Measurements from ENCODE around the gene SFXN4.

Gene SFXN4

DNA sequence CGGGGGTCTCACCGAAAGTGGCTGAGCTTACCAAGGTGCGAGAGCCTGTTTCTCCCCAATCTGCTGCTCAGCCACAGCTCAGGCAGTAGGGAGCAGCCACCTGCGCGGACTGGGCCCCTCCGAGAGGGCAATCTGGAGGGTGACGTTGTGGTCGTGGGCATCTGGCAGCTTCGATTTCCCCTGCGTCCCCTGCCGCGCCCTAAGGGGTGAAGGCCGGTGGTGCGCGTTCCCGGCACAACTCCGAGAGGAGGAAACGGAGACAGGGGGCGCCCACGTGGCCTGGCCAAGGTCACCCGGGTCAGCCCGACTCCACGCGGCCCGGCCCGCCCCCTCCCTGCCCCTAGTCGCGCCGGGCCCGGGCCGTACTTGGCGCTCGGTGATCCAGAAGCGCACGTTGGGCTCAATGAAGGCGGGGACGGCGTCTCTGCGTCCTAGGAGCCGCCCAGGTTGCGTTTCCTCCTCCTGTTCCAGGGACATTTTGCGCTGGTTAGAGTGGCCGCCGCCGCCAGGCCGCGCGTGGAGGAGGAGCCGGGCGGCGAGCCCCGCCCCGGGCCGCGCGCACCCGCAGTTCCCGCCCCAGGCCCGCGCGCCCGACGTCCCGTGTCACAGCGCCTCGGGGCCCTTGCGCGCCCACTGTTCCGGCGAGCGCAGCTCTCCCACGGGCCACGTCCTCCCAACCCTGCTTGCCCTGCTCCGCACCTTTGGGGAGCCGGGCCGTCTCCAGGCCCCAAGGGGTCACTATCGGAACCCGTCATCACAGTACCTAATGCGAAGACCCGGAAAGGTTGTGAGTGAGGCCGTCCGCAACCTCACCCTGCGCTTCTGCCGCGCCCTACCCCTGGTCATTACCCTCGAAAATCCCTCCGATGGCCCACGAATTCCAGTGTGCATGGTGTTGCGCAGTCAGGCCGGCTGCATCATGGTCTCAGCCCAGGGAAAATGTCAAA, at the start of gene SFXN4:
SFXN4 (minus strand) TSS at position 544 of the 947 bp plus-strand sequence; CDS start at position 477, 67 bp downstream.
- H3K27ac ChIP-seq: peak within 1 kb of the TSS; percentile 86
- TF ChIP-seq, protein P1, sequence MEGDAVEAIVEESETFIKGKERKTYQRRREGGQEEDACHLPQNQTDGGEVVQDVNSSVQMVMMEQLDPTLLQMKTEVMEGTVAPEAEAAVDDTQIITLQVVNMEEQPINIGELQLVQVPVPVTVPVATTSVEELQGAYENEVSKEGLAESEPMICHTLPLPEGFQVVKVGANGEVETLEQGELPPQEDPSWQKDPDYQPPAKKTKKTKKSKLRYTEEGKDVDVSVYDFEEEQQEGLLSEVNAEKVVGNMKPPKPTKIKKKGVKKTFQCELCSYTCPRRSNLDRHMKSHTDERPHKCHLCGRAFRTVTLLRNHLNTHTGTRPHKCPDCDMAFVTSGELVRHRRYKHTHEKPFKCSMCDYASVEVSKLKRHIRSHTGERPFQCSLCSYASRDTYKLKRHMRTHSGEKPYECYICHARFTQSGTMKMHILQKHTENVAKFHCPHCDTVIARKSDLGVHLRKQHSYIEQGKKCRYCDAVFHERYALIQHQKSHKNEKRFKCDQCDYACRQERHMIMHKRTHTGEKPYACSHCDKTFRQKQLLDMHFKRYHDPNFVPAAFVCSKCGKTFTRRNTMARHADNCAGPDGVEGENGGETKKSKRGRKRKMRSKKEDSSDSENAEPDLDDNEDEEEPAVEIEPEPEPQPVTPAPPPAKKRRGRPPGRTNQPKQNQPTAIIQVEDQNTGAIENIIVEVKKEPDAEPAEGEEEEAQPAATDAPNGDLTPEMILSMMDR (conservative IDR thresholded peaks at IDR 0.05): no peak

DNA sequence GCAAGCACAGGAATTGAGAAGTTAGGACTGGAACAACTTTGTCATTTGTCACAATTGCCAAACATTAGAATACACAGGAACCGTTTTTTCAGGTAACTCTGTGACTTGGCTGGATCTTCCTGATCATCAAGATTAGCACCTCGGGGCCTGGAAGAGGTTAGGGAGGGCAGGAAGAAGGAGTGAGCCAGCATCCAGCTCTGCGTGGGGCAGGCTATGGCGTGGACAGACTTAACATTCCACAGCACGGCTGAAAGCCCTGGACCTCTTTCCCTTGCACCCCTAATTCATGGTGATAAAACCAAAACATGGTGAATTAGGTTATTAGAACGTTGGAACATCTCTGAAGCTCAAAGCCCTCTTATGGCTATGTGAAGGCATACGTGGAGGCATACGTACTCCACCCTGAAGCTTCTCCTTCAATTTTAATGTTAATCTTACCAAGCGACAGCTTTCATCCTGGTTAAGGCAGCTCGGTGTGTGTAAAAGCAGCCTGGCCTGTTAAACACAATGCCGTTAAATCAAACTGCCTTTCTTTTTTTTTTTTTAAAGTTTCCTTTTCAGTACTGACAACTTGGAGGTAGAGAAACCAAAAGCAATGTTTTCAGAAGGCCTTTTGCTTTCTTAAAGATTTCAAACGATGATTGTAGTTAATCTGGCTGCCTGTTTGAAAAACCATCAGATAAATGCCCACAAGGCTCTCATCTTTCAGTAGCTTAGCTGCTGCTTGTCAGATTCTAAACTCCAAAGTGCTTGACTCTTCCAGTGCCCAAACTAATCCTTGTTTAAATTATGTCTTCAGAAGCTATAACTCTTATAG, 46.3 kb upstream of the SFXN4 start:
- peak overlapping the region; percentile 71 for H3K27ac ChIP-seq
- TF ChIP-seq, protein P1 (conservative IDR thresholded peaks at IDR 0.05): no peak

GRCh38 chr10:119211176-119211575, 45.7 kb upstream of the SFXN4 start:
- TF ChIP-seq, protein P1 (conservative IDR thresholded peaks at IDR 0.05): no peak
- H3K27ac ChIP-seq: peak overlapping the region; percentile 71

DNA sequence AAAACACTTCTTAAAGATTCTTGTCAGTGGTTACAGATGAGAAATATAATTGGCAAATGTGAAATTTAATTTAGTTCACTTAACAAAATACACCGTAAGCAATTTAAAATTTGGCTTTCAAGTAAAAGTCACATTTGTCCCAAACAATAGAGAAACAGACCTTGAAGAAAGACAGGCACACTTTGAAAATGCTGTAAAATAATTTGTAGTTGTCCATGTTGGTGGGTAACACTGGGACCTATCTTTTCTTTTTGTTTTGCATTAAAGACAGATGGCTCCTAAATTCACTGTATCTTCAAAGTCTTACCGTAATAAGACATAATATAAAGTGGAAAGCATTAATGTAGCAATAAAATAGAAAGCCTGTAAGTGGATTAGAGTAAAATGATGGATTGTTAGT, 45.1 kb upstream of the SFXN4 start:
- TF ChIP-seq, protein P1 (conservative IDR thresholded peaks at IDR 0.05): no peak
- H3K27ac ChIP-seq: peak overlapping the region; percentile 71

DNA sequence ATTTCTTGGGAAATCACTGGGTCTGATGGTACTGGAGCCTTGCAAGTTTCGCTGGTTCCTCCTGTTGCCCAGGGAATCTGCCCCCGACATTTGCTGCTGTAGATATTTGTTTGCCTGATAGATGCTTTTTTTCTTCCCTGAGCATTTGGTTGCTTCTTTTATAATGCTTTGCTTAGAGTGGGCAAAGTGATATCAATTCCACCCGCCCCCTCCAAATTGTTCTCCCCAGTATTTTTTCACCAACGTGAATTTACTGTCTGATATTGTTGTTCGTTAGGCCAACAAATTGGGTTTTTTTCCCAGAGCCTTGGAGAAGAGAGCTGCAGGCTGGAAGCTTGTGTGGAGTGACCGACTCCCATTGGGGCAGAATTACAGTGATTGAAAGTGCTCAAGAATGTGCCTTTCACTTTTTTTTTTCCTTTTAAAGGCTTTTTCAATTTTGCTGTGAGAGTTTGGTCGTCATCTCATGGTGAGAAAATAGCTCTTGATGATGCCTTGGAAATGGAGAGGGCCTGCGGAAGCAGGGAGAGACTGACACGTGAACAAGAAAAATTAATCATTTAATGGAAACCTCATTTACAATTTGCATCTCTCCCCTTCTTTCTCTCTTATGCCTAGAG, 44.3 kb upstream of the SFXN4 start:
- no peak overlapping the region for H3K27ac ChIP-seq
- TF ChIP-seq, protein P1 (conservative IDR thresholded peaks at IDR 0.05): peak; percentile 20

DNA sequence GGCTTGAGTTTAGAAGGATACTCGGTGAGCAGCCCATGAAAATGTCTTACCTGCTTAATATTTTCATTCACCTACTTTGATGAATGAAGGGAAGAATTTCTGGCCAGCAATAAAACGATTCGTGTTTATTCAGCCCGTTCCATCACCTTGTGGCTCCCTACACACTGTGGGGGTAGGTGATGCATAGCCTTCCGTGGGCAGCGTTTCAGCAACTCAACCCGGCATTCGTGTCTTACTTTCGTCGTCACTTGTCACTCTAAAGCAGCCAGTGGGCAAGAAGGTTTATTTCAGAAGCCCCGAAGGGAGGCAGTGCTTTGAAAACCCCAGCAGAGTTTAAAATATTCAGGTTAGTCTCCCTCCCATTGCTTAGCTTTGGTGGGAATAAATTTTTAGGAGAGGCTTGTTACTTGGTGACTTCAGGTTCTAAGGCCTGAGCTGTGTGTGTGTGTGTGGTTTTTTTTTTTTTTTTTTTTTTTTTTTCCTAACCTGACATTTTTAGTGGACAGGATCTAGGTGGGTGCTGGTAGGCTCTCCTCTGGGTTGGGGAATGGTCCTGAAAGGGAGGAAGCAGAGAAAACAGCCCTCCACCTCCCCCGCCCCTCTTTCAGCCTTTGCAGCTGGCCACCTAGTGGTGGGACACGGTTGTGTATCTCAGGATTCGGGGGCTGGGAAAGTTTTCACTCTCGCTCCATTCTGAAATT, 43.7 kb upstream of the SFXN4 start:
- TF ChIP-seq, protein P1 (conservative IDR thresholded peaks at IDR 0.05): peak; percentile 76
- H3K27ac ChIP-seq: no peak overlapping the region

Data from VCaP (cell line).